Type B pancreatic cell (in vitro differentiated cells): ENCODE results near the gene MCM6. TPM values are rescaled to one million over a fixed set of nuclear protein-coding genes. Genes with fewer than 3 reads are reported as not detected.
"Not testable (repeated sequence)": the region's sequence is repeated elsewhere in the genome, so short reads cannot be mapped to it uniquely, and the experiment has no call there.

Source experiments
- DNase-seq: peaks from one replicate; pipeline ENCODE4 v3.0.0; 2021; ENCODE audit warnings: mixed read lengths; ENCODE audit not compliant: unreplicated experiment; ENCODE audit errors: extremely low spot score
- H3K27ac Mint-ChIP-seq: 2 replicates; pipeline ENCODE4 v1.8.0; 2021; ENCODE audit warnings: mild to moderate bottlenecking, mixed read lengths
- H3K27me3 Mint-ChIP-seq: 2 replicates; pipeline ENCODE4 v1.8.0; 2021; ENCODE audit warnings: mixed read lengths
- H3K36me3 Mint-ChIP-seq: 2 replicates; pipeline ENCODE4 v1.8.0; 2021; ENCODE audit warnings: mixed read lengths
- H3K4me1 Mint-ChIP-seq: one replicate; pipeline ENCODE4 v1.8.0; 2021; ENCODE audit warnings: mixed read lengths; ENCODE audit not compliant: unreplicated experiment
- H3K4me3 Mint-ChIP-seq: 2 replicates; pipeline ENCODE4 v1.8.0; 2021; ENCODE audit warnings: mild to moderate bottlenecking, mixed read lengths
- H3K9me3 Mint-ChIP-seq: 2 replicates; pipeline ENCODE4 v1.8.0; 2021; ENCODE audit warnings: mixed read lengths
- total RNA-seq: library from RNA; stranded (reverse); gene quantifications from 2 replicates; pipeline ENCODE4 v1.2.1, GENCODE V29; 2021; ENCODE audit warnings: low replicate concordance
- TF ChIP-seq, protein P1 (sequence below): fragments of 200-600 bp; sonication (generic); conservative IDR thresholded peaks from 2 replicates; pipeline ENCODE4 v1.5.0; 2021; ENCODE audit warnings: antibody characterized with exemption, mild to moderate bottlenecking

The MCM6 gene
- total RNA-seq, 1 donor from 2014 or later, result 54.9 TPM

DNA sequence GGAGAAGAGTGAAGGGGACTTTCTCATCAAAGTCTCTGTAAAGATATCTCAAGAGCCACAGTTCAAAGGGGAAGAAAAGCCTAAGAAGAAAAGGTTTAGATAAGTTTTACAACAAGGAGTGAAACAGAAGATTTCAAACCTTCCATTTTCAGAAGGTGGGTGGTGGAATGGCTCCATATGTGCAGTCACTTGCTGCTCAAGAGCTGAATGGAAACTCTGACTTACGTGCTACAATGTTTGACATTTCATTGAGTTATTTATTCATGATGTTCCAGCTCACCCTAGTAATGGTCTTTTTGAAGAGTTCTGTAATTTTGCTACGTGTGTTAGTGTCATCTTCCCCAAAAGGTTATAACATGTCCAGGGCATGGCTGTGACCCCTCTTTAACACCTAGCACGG lies 61.0 kb downstream of the MCM6 start:
- no peak overlapping the region for H3K4me3 Mint-ChIP-seq
- no peaks in the 10 kb centered on the region for H3K9me3 Mint-ChIP-seq
- no peak overlapping the region for H3K27ac Mint-ChIP-seq
- no peaks in the 10 kb centered on the region for H3K36me3 Mint-ChIP-seq
- no peaks in the 10 kb centered on the region for H3K4me1 Mint-ChIP-seq
- no peak for DNase-seq
- TF ChIP-seq, protein P1, sequence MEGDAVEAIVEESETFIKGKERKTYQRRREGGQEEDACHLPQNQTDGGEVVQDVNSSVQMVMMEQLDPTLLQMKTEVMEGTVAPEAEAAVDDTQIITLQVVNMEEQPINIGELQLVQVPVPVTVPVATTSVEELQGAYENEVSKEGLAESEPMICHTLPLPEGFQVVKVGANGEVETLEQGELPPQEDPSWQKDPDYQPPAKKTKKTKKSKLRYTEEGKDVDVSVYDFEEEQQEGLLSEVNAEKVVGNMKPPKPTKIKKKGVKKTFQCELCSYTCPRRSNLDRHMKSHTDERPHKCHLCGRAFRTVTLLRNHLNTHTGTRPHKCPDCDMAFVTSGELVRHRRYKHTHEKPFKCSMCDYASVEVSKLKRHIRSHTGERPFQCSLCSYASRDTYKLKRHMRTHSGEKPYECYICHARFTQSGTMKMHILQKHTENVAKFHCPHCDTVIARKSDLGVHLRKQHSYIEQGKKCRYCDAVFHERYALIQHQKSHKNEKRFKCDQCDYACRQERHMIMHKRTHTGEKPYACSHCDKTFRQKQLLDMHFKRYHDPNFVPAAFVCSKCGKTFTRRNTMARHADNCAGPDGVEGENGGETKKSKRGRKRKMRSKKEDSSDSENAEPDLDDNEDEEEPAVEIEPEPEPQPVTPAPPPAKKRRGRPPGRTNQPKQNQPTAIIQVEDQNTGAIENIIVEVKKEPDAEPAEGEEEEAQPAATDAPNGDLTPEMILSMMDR, result no peak
- no peaks in the 10 kb centered on the region for H3K27me3 Mint-ChIP-seq

DNA sequence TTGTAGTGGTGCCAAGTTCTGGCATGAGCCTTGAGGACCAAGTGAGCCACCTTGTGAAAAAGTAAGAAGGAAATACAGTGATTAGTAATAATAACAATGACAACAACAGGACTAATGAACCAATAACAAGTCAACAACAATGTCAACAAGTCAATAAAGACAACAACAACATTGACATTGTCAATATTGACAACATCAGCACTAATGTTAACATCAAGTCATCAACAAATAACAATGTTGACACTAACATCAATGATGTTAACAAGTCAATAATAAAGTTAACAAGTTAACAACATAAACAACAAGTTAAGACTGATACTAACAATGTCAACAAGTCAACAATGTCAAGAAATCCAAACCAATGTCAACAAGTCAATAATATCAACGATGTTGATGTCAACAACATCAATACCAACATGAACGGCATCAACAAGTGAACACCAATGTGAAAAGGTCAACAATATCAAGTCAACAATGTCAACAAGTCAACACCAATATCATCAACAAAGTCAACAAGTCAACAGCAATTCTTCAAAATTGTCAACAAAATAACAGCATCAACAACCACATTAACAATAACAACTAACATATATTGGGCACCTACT lies 63.2 kb downstream of the MCM6 start:
- DNase-seq, result no peak
- Mint-ChIP-seq H3K27me3 (no peaks in the 10 kb centered on the region), H3K27ac (no peak overlapping the region), H3K36me3 (no peaks in the 10 kb centered on the region), H3K4me1 (no peaks in the 10 kb centered on the region), H3K4me3 (no peak overlapping the region), H3K9me3 (no peaks in the 10 kb centered on the region)
- TF ChIP-seq, protein P1, result no peak

DNA sequence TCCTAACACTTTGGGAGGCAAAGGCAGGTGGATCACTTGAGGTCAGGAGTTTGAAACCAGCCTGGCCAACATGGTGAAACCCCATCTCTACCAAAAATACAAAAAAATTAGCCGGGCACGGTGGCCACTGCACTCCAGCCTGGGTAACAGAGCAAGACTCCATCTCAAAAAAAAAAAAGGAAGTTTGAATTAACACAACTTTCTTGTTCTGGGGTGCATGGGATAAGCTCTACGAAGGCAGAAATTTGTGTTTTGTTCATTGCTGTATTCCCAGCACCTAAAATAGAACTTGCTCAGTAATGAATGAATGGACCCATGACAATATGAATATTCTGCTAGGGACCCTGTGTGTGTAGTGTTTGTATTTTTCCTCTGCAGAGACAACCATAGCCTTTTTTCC lies 68.4 kb downstream of the MCM6 start:
- not testable (repeated sequence) for H3K27ac Mint-ChIP-seq, H3K4me1 Mint-ChIP-seq, H3K27me3 Mint-ChIP-seq, H3K4me3 Mint-ChIP-seq, H3K36me3 Mint-ChIP-seq, H3K9me3 Mint-ChIP-seq, DNase-seq

DNA sequence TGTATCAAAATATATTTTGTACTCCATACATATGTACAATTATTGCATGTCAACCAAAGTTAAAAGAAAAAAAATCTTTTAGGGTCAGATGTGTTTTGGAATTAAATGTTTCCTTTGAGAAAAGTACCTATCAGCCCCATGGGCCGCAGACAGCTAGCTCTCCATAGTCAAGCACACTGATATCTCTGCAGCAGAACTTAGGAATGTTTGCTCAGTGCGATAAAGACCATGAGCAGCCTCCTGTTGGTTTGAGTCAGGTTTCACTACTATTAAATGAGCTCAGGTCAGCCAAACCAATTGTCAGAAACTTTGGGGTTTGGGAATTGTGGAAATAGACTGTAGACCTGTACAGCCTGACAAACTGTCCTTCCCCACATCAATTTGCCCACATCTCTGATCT lies 73.0 kb downstream of the MCM6 start:
- Mint-ChIP-seq H3K9me3 (no peaks in the 10 kb centered on the region), H3K4me1 (no peaks in the 10 kb centered on the region), H3K27ac (no peak overlapping the region), H3K36me3 (no peaks in the 10 kb centered on the region), H3K27me3 (no peaks in the 10 kb centered on the region), H3K4me3 (no peak overlapping the region)
- TF ChIP-seq, protein P1, result no peak
- no peak for DNase-seq

DNA sequence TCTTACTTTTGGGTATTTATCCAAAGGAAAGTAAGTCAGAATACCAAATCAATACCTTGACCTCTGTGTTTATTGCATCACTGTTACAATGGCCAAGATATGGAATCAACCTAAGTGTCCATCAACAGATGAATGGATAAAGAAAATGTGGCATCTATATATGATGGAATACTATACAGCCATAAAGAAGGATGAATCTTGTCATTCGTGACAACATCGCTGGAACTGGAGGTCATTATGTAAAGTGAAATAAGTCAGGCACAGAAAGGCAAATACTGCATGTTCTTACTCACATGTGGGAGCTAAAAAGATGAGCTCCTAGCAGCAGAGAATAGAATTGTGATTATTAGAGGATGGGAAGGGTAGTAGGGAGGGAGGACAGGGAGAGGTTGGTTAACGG lies 73.9 kb downstream of the MCM6 start:
- H3K4me1 Mint-ChIP-seq, result no peaks in the 10 kb centered on the region
- H3K27me3 Mint-ChIP-seq, result no peaks in the 10 kb centered on the region
- TF ChIP-seq, protein P1, result no peak
- DNase-seq, result no peak
- peaks cover 3% of the 10 kb centered on the region for H3K9me3 Mint-ChIP-seq
- no peaks in the 10 kb centered on the region for H3K36me3 Mint-ChIP-seq
- H3K4me3 Mint-ChIP-seq, result no peak overlapping the region
- no peak overlapping the region for H3K27ac Mint-ChIP-seq

DNA sequence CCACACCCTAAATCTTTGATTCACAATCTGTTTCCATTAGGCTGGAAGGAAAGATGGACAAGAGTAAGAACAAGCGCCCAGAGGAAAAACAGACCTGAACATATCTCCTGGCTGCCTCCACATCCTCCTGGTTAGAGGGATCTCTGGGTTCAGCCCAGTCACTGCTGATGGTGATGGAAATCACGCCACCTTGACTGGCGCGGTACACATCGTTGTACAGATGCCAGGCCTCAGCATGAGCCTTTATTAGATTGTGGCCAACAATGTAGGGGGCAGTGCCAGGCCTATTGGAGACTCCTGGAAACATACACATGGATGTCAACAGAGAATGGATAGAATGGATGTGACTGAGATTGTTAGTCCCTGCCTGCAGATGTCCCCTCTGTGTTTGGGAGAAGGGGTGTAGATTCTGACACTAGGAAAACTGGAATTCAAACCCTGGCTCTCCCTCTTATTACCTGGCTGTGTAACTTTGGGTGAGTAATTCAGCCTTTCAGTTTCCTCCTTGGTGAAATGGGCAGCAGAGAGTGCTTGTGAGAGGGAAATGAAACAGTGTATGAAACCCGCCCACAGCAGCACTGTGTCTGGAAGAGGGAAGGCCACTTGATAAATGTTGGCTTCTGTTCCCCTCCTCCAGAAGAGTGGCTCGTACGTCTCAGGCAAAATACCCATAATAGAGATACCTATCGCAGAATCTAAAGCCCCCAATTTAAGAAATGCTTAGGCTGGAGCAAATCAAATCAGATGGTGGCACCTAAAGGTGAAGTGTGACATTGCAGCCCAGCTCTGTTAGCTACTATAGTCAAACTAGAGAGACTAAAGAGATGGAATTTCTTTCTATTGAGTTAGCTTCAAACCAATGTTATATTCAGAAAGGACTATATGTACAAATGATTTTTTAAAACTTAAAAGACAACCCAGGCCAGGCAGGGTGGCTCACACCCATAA lies 75.5 kb downstream of the MCM6 start:
- H3K27me3 Mint-ChIP-seq, result no peaks in the 10 kb centered on the region
- no peak for DNase-seq
- TF ChIP-seq, protein P1, result peak; percentile 19
- H3K4me1 Mint-ChIP-seq, result no peaks in the 10 kb centered on the region
- no peak overlapping the region for H3K4me3 Mint-ChIP-seq
- no peak overlapping the region for H3K27ac Mint-ChIP-seq
- peaks cover 4% of the 10 kb centered on the region for H3K9me3 Mint-ChIP-seq
- no peaks in the 10 kb centered on the region for H3K36me3 Mint-ChIP-seq
